Omental fat pad (tissue), 4 donors: ENCODE results near the gene C12orf54. TPM values are rescaled to one million over a fixed set of nuclear protein-coding genes. Genes with fewer than 3 reads are reported as not detected.
"Not testable (repeated sequence)": the region's sequence is repeated elsewhere in the genome, so short reads cannot be mapped to it uniquely, and the experiment has no call there.

Source experiments
- ATAC-seq: fragments of 150-250 bp; one replicate; pipeline ENCODE4 v1.9.1; 2016; ENCODE audit warnings: mild to moderate bottlenecking, moderate library complexity; ENCODE audit not compliant: low FRiP score
- DNase-seq: peaks from one replicate; pipeline ENCODE4 v3.0.0-alpha.2; 2019; ENCODE audit warnings: low spot score
- CTCF ChIP-seq, 3 donors: fragments of 450-650 bp; IDR thresholded peaks; one replicate each; pipeline ENCODE4 v1.5.1; 2016 to 2017; ENCODE audit warnings: antibody characterized with exemption in 3 of 3, mild to moderate bottlenecking in 3 of 3, moderate library complexity in 2 of 3
- total RNA-seq, 4 donors: library from RNA; depleted of rRNA; stranded (reverse); fragments of >200 nt; gene quantifications; one replicate each; pipeline ENCODE4 v1.1.0, GENCODE V29; 2016

Gene C12orf54
- total RNA-seq, 4 donors from 2014 or later, result 0.72 TPM; not detected in 3

GRCh38 chr12:48512855-48513254 is 30.6 kb downstream of the C12orf54 start:
- ATAC-seq (no peak), DNase-seq (no peak)
- TF ChIP-seq CTCF (IDR thresholded peaks at IDR 0.05), result no peak

- DNase-seq (no peak), ATAC-seq (no peak)
- TF ChIP-seq CTCF (IDR thresholded peaks at IDR 0.05), result no peak
These were observed 32.4 kb downstream of the C12orf54 start for GRCh38 chr12:48514728-48515127.

- not testable (repeated sequence) for ATAC-seq, DNase-seq
These were observed 38.1 kb downstream of the C12orf54 start for GRCh38 chr12:48520381-48520780.

- ATAC-seq (no peak), DNase-seq (no peak)
- no peak for TF ChIP-seq CTCF (IDR thresholded peaks at IDR 0.05)
These were observed 43.0 kb downstream of the C12orf54 start, which contains the start of gene OR8S1 for GRCh38 chr12:48525332-48525731. OR8S1 (plus strand) TSS chr12:48525632; CDS start chr12:48525632, 0 bp downstream.

GRCh38 chr12:48527891-48528670 is 45.8 kb downstream of the C12orf54 start:
- ATAC-seq, result no peak
- no peak for TF ChIP-seq CTCF (IDR thresholded peaks at IDR 0.05)
- DNase-seq, result no peak

- no peak for ATAC-seq
- no peak for DNase-seq
- TF ChIP-seq CTCF (IDR thresholded peaks at IDR 0.05), result no peak
These were observed 50.3 kb downstream of the C12orf54 start for GRCh38 chr12:48532601-48533000.

- DNase-seq, result no peak
- no peak for TF ChIP-seq CTCF (IDR thresholded peaks at IDR 0.05)
- ATAC-seq, result no peak
These were observed 54.3 kb downstream of the C12orf54 start for GRCh38 chr12:48536602-48537001.
